Loucy (cell line): Measurements from ENCODE around the gene RPA3.

Source experiments
- H2AFZ ChIP-seq: fragments of 200-600 bp; sonication (generic); 2 replicates; pipeline ENCODE4 v1.6.0; 2016; ENCODE audit warnings: antibody characterized with exemption, mild to moderate bottlenecking, low read length, moderate library complexity
- H3F3A ChIP-seq: fragments of 200-600 bp; 2 replicates; pipeline ENCODE4 v1.6.0; 2016; ENCODE audit warnings: antibody characterized with exemption, low read depth, mild to moderate bottlenecking
- H3K27me3 ChIP-seq: fragments of 200-600 bp; sonication (generic); 2 replicates; pipeline ENCODE4 v1.6.1; 2014; ENCODE audit warnings: low read length, mild to moderate bottlenecking; ENCODE audit not compliant: insufficient read depth, poor library complexity, severe bottlenecking
- H3K36me3 ChIP-seq: fragments of 200-600 bp; sonication (generic); 2 replicates; pipeline ENCODE4 v1.6.1; 2016; ENCODE audit warnings: low read length; ENCODE audit not compliant: insufficient read depth
- H3K4me1 ChIP-seq: fragments of 200-600 bp; sonication (generic); 2 replicates; pipeline ENCODE4 v1.5.1; 2014; ENCODE audit warnings: low read length, mild to moderate bottlenecking; ENCODE audit not compliant: insufficient read depth, poor library complexity, severe bottlenecking
- H3K4me2 ChIP-seq: fragments of 200-600 bp; sonication (generic); 2 replicates; pipeline ENCODE4 v1.6.0; 2014; ENCODE audit warnings: antibody characterized with exemption, low read length, low read depth, mild to moderate bottlenecking; ENCODE audit not compliant: poor library complexity, severe bottlenecking
- H3K4me3 ChIP-seq: fragments of 200-600 bp; sonication (generic); 2 replicates; pipeline ENCODE4 v1.5.1; 2014; ENCODE audit warnings: low read length, mild to moderate bottlenecking, mixed read lengths; ENCODE audit not compliant: poor library complexity, severe bottlenecking
- H3K79me2 ChIP-seq: fragments of 200-600 bp; sonication (generic); 2 replicates; pipeline ENCODE4 v1.6.1; 2014; ENCODE audit warnings: low read length; ENCODE audit not compliant: insufficient read depth
- H3K9ac ChIP-seq: fragments of 200-600 bp; sonication (generic); 2 replicates; pipeline ENCODE4 v1.6.0; 2014; ENCODE audit warnings: mild to moderate bottlenecking, low read depth, low read length, moderate library complexity; ENCODE audit not compliant: poor library complexity, severe bottlenecking
- H3K9me2 ChIP-seq: fragments of 200-600 bp; sonication (generic); replicated peaks from 2 replicates; pipeline ENCODE4 v1.6.1; 2016; ENCODE audit warnings: low read depth, low read length, mixed read lengths
- H3K9me3 ChIP-seq: fragments of 200-600 bp; sonication (generic); 2 replicates; pipeline ENCODE4 v1.6.1; 2014; ENCODE audit warnings: mild to moderate bottlenecking, antibody characterized with exemption, low read length, low read depth; ENCODE audit not compliant: insufficient read depth
- H4K20me1 ChIP-seq: fragments of 200-600 bp; sonication (generic); 2 replicates; pipeline ENCODE4 v1.6.0; 2014; ENCODE audit warnings: antibody characterized with exemption, low read length, mild to moderate bottlenecking; ENCODE audit not compliant: insufficient read depth, poor library complexity, severe bottlenecking
- CTCF ChIP-seq: fragments of 200-600 bp; sonication (generic); conservative IDR thresholded peaks from 2 replicates; pipeline ENCODE4 v1.5.1; 2014; ENCODE audit warnings: mild to moderate bottlenecking, antibody characterized with exemption, low read length
- EZH2phosphoT487 ChIP-seq: fragments of 200-600 bp; IDR thresholded peaks from 2 replicates; pipeline ENCODE4 v1.6.1; 2018; ENCODE audit warnings: antibody characterized with exemption, mild to moderate bottlenecking, moderate library complexity, borderline replicate concordance

RPA3 gene

GRCh38 chr7:7620644-7621210 is 97.7 kb downstream of the RPA3 start:
- Histone ChIP-seq H3K36me3 (no peaks in the 10 kb centered on the region), H3K9me3 (no peaks in the 10 kb centered on the region), H3K4me2 (no peak overlapping the region), H4K20me1 (no peaks in the 10 kb centered on the region), H3K4me3 (no peak overlapping the region), H3K9ac (no peak overlapping the region), H3K27me3 (no peaks in the 10 kb centered on the region), H3K4me1 (no peaks in the 10 kb centered on the region), H3K79me2 (no peaks in the 10 kb centered on the region), H3F3A (no peaks in the 10 kb centered on the region), H3K9me2 (no peaks in the 10 kb centered on the region), H2AFZ (no peak overlapping the region)
- no peak for TF ChIP-seq CTCF

GRCh38 chr7:7620236-7620635 is 98.2 kb downstream of the RPA3 start:
- no peak overlapping the region for H3K4me3 ChIP-seq
- H3K9ac ChIP-seq = no peak overlapping the region
- H2AFZ ChIP-seq = no peak overlapping the region
- H3K9me3 ChIP-seq = no peaks in the 10 kb centered on the region
- no peaks in the 10 kb centered on the region for H3K79me2 ChIP-seq
- H3K27me3 ChIP-seq = no peaks in the 10 kb centered on the region
- no peaks in the 10 kb centered on the region for H3K36me3 ChIP-seq
- no peak for TF ChIP-seq CTCF
- H3K4me1 ChIP-seq = no peaks in the 10 kb centered on the region
- no peak overlapping the region for H3K4me2 ChIP-seq
- no peaks in the 10 kb centered on the region for H3F3A ChIP-seq
- no peaks in the 10 kb centered on the region for H3K9me2 ChIP-seq
- no peaks in the 10 kb centered on the region for H4K20me1 ChIP-seq

- H3K9ac ChIP-seq = no peak overlapping the region
- no peaks in the 10 kb centered on the region for H3F3A ChIP-seq
- H3K4me2 ChIP-seq = no peak overlapping the region
- no peaks in the 10 kb centered on the region for H3K79me2 ChIP-seq
- no peaks in the 10 kb centered on the region for H3K9me3 ChIP-seq
- H3K4me1 ChIP-seq = no peaks in the 10 kb centered on the region
- TF ChIP-seq EZH2phosphoT487 (no peak), CTCF (no peak)
- H3K36me3 ChIP-seq = no peaks in the 10 kb centered on the region
- H4K20me1 ChIP-seq = no peaks in the 10 kb centered on the region
- no peaks in the 10 kb centered on the region for H3K9me2 ChIP-seq
- H2AFZ ChIP-seq = no peak overlapping the region
- no peak overlapping the region for H3K4me3 ChIP-seq
- H3K27me3 ChIP-seq = no peaks in the 10 kb centered on the region
These were observed 100.0 kb downstream of the RPA3 start for GRCh38 chr7:7618410-7618809.
